ENCODE results near the gene KLHL22.
A peak's percentile ranks its signal among the peaks of the same experiment; 100 is the strongest.
"Not testable (repeated sequence)": the region's sequence is repeated elsewhere in the genome, so short reads cannot be mapped to it uniquely, and the experiment has no call there.

KLHL22 gene

GRCh38 chr22:20503816-20504215 is 8.2 kb upstream of the KLHL22 start:
- no peak for DNase-seq (ENCODE audit: low read depth, low spot score)

GRCh38 chr22:20499769-20500168 is 4.2 kb upstream of the KLHL22 start:
- no peak for DNase-seq (ENCODE audit: low read depth, low spot score)

GRCh38 chr22:20498913-20499312 is 3.3 kb upstream of the KLHL22 start:
- DNase-seq (ENCODE audit: low read depth, low spot score) = no peak

GRCh38 chr22:20497426-20497825 is 1.8 kb upstream of the KLHL22 start:
- DNase-seq (ENCODE audit: low read depth, low spot score) = no peak

- DNase-seq (ENCODE audit: low read depth, low spot score) = peak; percentile 69
These were observed 476 bp upstream of the KLHL22 start for GRCh38 chr22:20495861-20496681.

GRCh38 chr22:20491346-20491745 is 4.2 kb downstream of the KLHL22 start:
- no peak for DNase-seq (ENCODE audit: low read depth, low spot score)

GRCh38 chr22:20490941-20491307 is 4.7 kb downstream of the KLHL22 start:
- DNase-seq (ENCODE audit: low read depth, low spot score) = no peak

- no peak for DNase-seq (ENCODE audit: low read depth, low spot score)
These were observed 5.2 kb downstream of the KLHL22 start for GRCh38 chr22:20490183-20490940.

GRCh38 chr22:20488946-20489345 is 6.6 kb downstream of the KLHL22 start:
- no peak for DNase-seq (ENCODE audit: low read depth, low spot score)

- no peak for DNase-seq (ENCODE audit: low read depth, low spot score)
These were observed 7.9 kb downstream of the KLHL22 start for GRCh38 chr22:20487715-20488114.

GRCh38 chr22:20486229-20486628 is 9.4 kb downstream of the KLHL22 start:
- no peak for DNase-seq (ENCODE audit: low read depth, low spot score)

GRCh38 chr22:20484948-20485683 is 10.5 kb downstream of the KLHL22 start:
- no peak for DNase-seq (ENCODE audit: low read depth, low spot score)

- DNase-seq (ENCODE audit: low read depth, low spot score) = no peak
These were observed 11.8 kb downstream of the KLHL22 start for GRCh38 chr22:20483771-20484170.

- DNase-seq (ENCODE audit: low read depth, low spot score) = not testable (repeated sequence)
These were observed 12.5 kb downstream of the KLHL22 start for GRCh38 chr22:20483143-20483506.

- no peak for DNase-seq (ENCODE audit: low read depth, low spot score)
These were observed 15.9 kb downstream of the KLHL22 start for GRCh38 chr22:20479612-20480196.

- not testable (repeated sequence) for DNase-seq (ENCODE audit: low read depth, low spot score)
These were observed 17.5 kb downstream of the KLHL22 start for GRCh38 chr22:20478059-20478458.

GRCh38 chr22:20475569-20475968 is 20.0 kb downstream of the KLHL22 start:
- not testable (repeated sequence) for DNase-seq (ENCODE audit: low read depth, low spot score)

GRCh38 chr22:20475115-20475436 is 20.5 kb downstream of the KLHL22 start:
- DNase-seq (ENCODE audit: low read depth, low spot score) = no peak

- DNase-seq (ENCODE audit: low read depth, low spot score) = no peak
These were observed 22.8 kb downstream of the KLHL22 start for GRCh38 chr22:20472629-20473442.

GRCh38 chr22:20471126-20471833 is 24.3 kb downstream of the KLHL22 start:
- no peak for DNase-seq (ENCODE audit: low read depth, low spot score)

GRCh38 chr22:20470525-20470924 is 25.1 kb downstream of the KLHL22 start:
- DNase-seq (ENCODE audit: low read depth, low spot score) = not testable (repeated sequence)
